IMR-90 (cell line): ENCODE measurements around the gene AKR1A1. TPM values are rescaled to one million over a fixed set of nuclear protein-coding genes. Genes with fewer than 3 reads are reported as not detected.

Experiments used
- ATAC-seq: fragments of 200-7000 bp; cut with Tn5 transposase; 2 replicates; pipeline ENCODE4 v1.9.1; 2020; ENCODE audit warnings: low read depth, mild to moderate bottlenecking, moderate library complexity
- BruUV-seq: library from RNA; stranded (reverse); fragments of 400-500 nt; replicated peaks from 2 replicates; lab custom pipeline; 2021; lab: Mats Ljungman, UMichigan
- CTCF ChIA-PET: fragments of 300-600 bp; formaldehyde crosslinking; extraction: SDS; loops from one replicate; lab custom pipeline; 2021; ENCODE audit warnings: antibody characterized with exemption; lab: Yijun Ruan, JAX
- POLR2A ChIA-PET: fragments of 300-600 bp; sonication (Branson Sonifier 250); formaldehyde crosslinking; loops from one replicate; lab custom pipeline; 2022; ENCODE audit warnings: antibody characterized with exemption; ENCODE audit not compliant: unreplicated experiment; lab: Charles Lee
- DNase-seq: peaks from one replicate; pipeline ENCODE4 v3.0.0; 2013
- H2AFZ ChIP-seq: replicated peaks from 2 replicates; pipeline ENCODE3; 2013; ENCODE audit warnings: low read length, mild to moderate bottlenecking; ENCODE audit not compliant: poor library complexity
- H2AK5ac ChIP-seq: 2 replicates; pipeline ENCODE4 v1.6.1; 2013; ENCODE audit warnings: low read depth, low read length, inconsistent platforms
- H2AK9ac ChIP-seq: replicated peaks from 2 replicates; pipeline ENCODE3; 2013; ENCODE audit warnings: mild to moderate bottlenecking, low read depth, low read length, moderate library complexity; ENCODE audit not compliant: poor library complexity
- H2BK120ac ChIP-seq: 2 replicates; pipeline ENCODE4 v1.6.1; 2013; ENCODE audit warnings: low read depth, low read length, inconsistent platforms
- H2BK15ac ChIP-seq: 3 replicates; pipeline ENCODE4 v1.6.1; 2013; ENCODE audit warnings: low read depth, low read length, inconsistent platforms
- H2BK20ac ChIP-seq: 2 replicates; pipeline ENCODE4 v1.6.1; 2013; ENCODE audit warnings: low read depth, mild to moderate bottlenecking, inconsistent platforms, low read length, moderate library complexity
- H2BK5ac ChIP-seq: 2 replicates; pipeline ENCODE4 v1.6.1; 2013; ENCODE audit warnings: mild to moderate bottlenecking, low read depth, low read length, inconsistent platforms; ENCODE audit not compliant: poor library complexity, severe bottlenecking
- H3K14ac ChIP-seq: replicated peaks from 2 replicates; pipeline ENCODE4 v1.6.1; 2013; ENCODE audit warnings: low read depth, low read length, inconsistent platforms
- H3K18ac ChIP-seq: 2 replicates; pipeline ENCODE4 v1.6.1; 2013; ENCODE audit warnings: low read depth, low read length, control low read depth
- H3K23ac ChIP-seq: 2 replicates; pipeline ENCODE4 v1.6.1; 2013; ENCODE audit warnings: low read depth, low read length, inconsistent platforms
- H3K27ac ChIP-seq: 2 replicates; pipeline ENCODE4 v1.5.1; 2013; ENCODE audit warnings: mild to moderate bottlenecking, control low read depth, low read length; ENCODE audit not compliant: insufficient read depth
- H3K27me3 ChIP-seq: 2 replicates; pipeline ENCODE4 v1.6.1; 2013; ENCODE audit warnings: low read length; ENCODE audit not compliant: control insufficient read depth, insufficient read depth
- H3K36me3 ChIP-seq: 2 replicates; pipeline ENCODE4 v1.6.1; 2013; ENCODE audit warnings: low read length, mixed read lengths; ENCODE audit not compliant: control insufficient read depth, insufficient read depth
- H3K4ac ChIP-seq: 2 replicates; pipeline ENCODE4 v1.6.1; 2013; ENCODE audit warnings: low read depth, low read length, inconsistent platforms
- H3K4me1 ChIP-seq: 2 replicates; pipeline ENCODE4 v1.6.1; 2013; ENCODE audit warnings: low read length, mixed read lengths; ENCODE audit not compliant: control insufficient read depth, insufficient read depth
- H3K4me2 ChIP-seq: 2 replicates; pipeline ENCODE4 v1.6.1; 2013; ENCODE audit warnings: low read depth, mild to moderate bottlenecking, control low read depth, low read length, moderate library complexity
- H3K4me3 ChIP-seq: 2 replicates; pipeline ENCODE4 v1.5.1; 2013; ENCODE audit warnings: low read depth, mild to moderate bottlenecking, control low read depth, low read length, moderate library complexity; ENCODE audit not compliant: insufficient read depth
- H3K56ac ChIP-seq: 2 replicates; pipeline ENCODE4 v1.6.1; 2013; ENCODE audit warnings: low read length, inconsistent platforms; ENCODE audit not compliant: insufficient read depth; ENCODE audit errors: extremely low read depth
- H3K79me1 ChIP-seq, 2 experiments: 2 replicates each; pipeline ENCODE4 v1.6.1; 2013; ENCODE audit warnings: low read length in 2 of 2, inconsistent platforms in 1 of 2, low read depth in 1 of 2
- H3K9ac ChIP-seq: 2 replicates; pipeline ENCODE4 v1.6.1; 2013; ENCODE audit warnings: low read depth, low read length, control low read depth
- H3K9me1 ChIP-seq: 2 replicates; pipeline ENCODE4 v1.6.1; 2013; ENCODE audit warnings: low read length, inconsistent platforms; ENCODE audit not compliant: insufficient read depth
- H3K9me3 ChIP-seq: 2 replicates; pipeline ENCODE4 v1.6.1; 2013; ENCODE audit warnings: low read length; ENCODE audit not compliant: control insufficient read depth, insufficient read depth
- H4K20me1 ChIP-seq: 2 replicates; pipeline ENCODE4 v1.6.1; 2013; ENCODE audit warnings: low read length, inconsistent platforms; ENCODE audit not compliant: insufficient read depth
- H4K5ac ChIP-seq: 2 replicates; pipeline ENCODE4 v1.6.1; 2013; ENCODE audit warnings: mild to moderate bottlenecking, low read depth, low read length, control low read depth
- H4K8ac ChIP-seq, 2 experiments: 2 replicates each; pipeline ENCODE4 v1.6.1; 2013; ENCODE audit warnings: low read depth in 2 of 2, low read length in 2 of 2, control low read depth in 1 of 2, inconsistent platforms in 1 of 2
- H4K91ac ChIP-seq: 2 replicates; pipeline ENCODE4 v1.6.1; 2013; ENCODE audit warnings: low read depth, low read length, inconsistent platforms; ENCODE audit not compliant: insufficient read depth
- BHLHE40 ChIP-seq: fragments of 150-350 bp; IDR thresholded peaks from 2 replicates; pipeline ENCODE4 v1.6.1; 2016; ENCODE audit warnings: mild to moderate bottlenecking, low read depth, low read length
- CEBPB ChIP-seq: IDR thresholded peaks from 2 replicates; pipeline ENCODE4 v1.6.1; 2012; ENCODE audit warnings: low read depth, low read length, improper control_type of control experiment
- CHD1 ChIP-seq: IDR thresholded peaks from 2 replicates; pipeline ENCODE4 v1.6.1; 2012; ENCODE audit warnings: low read depth, low read length, improper control_type of control experiment
- CTCF ChIP-seq: conservative IDR thresholded peaks from 2 replicates; pipeline ENCODE4 v1.5.1; 2012; ENCODE audit warnings: mild to moderate bottlenecking, low read depth, low read length, improper control_type of control experiment
- FOS ChIP-seq: fragments of 150-350 bp; IDR thresholded peaks from 2 replicates; pipeline ENCODE4 v1.6.1; 2016; ENCODE audit warnings: low read depth, low read length
- MAZ ChIP-seq: IDR thresholded peaks from 2 replicates; pipeline ENCODE4 v1.6.1; 2012; ENCODE audit warnings: low read depth, mild to moderate bottlenecking, low read length, improper control_type of control experiment, moderate library complexity, borderline replicate concordance
- MXI1 ChIP-seq: IDR thresholded peaks from 2 replicates; pipeline ENCODE4 v1.6.1; 2012; ENCODE audit warnings: low read depth, mild to moderate bottlenecking, low read length, moderate library complexity, borderline replicate concordance
- POLR2A ChIP-seq: IDR thresholded peaks from 2 replicates; pipeline ENCODE4 v1.6.1; 2012; ENCODE audit warnings: mild to moderate bottlenecking, low read depth, low read length
- RCOR1 ChIP-seq: IDR thresholded peaks from 2 replicates; pipeline ENCODE4 v1.6.1; 2012; ENCODE audit warnings: mild to moderate bottlenecking, low read length, improper control_type of control experiment; ENCODE audit not compliant: insufficient replicate concordance
- USF2 ChIP-seq: fragments of 150-350 bp; IDR thresholded peaks from 2 replicates; pipeline ENCODE4 v1.6.1; 2017; ENCODE audit warnings: mild to moderate bottlenecking, antibody characterized with exemption, low read length, low read depth
- WGBS, 2 experiments: methylation state at CpG; one replicate each; pipeline versions ENCODE4 v1.1.5 to v1.1.7; 2013; ENCODE audit warnings: missing lambda C conversion rate in 2 of 2; ENCODE audit not compliant: insufficient read length in 1 of 2; ENCODE audit errors: extremely low coverage in 2 of 2; 5-methylcytosine and 5-hydroxymethylcytosine counted together
- dilution Hi-C: fragments of 300-500 bp; cut with HindIII; formaldehyde crosslinking; loops from one replicate; pipeline ENCODE4 v1.14.3; 2018; ENCODE audit warnings: low sequenced_read_pairs; ENCODE audit not compliant: unreplicated experiment
- in situ Hi-C: fragments of 300-500 bp; cut with MboI; formaldehyde crosslinking; loops from 3 replicates; pipeline ENCODE4 v1.14.3; 2019; ENCODE audit warnings: low sequenced_read_pairs, inconsistent platforms, mixed read lengths
- intact Hi-C: fragments of 100-400 bp; cut with micrococcal nuclease; formaldehyde crosslinking; loops from 2 replicates; pipeline ENCODE4 v1.10.0; 2022
- polyA plus RNA-seq, 3 experiments: library from polyadenylated mRNA; depleted of rRNA; stranded (reverse); fragments of >200 nt; gene quantifications; 2 replicates each; pipeline ENCODE4 v1.2.3, GENCODE V29; 2012; ENCODE audit warnings: low replicate concordance in 1 of 3
- total RNA-seq: library from RNA; depleted of rRNA; stranded (reverse); fragments of >200 nt; gene quantifications from 2 replicates; pipeline ENCODE4 v1.2.3, GENCODE V29; 2012

The AKR1A1 gene
- total and polyA plus RNA-seq, 2 of the 4 experiments (the other 2 are of a cell fraction): 141 to 151 TPM

- no TSS peak for BruUV-seq
- H4K20me1 ChIP-seq: no peaks in the 10 kb centered on the region
- no peak overlapping the region for H4K91ac ChIP-seq
- ChIA-PET CTCF (no interaction called here), POLR2A (interaction anchor here (1.0 kb wide), 1 partner anchor 23 kb away, joined by 5 read pairs; the partner anchor contains the start of gene PRDX1)
- H2AFZ ChIP-seq: no peak overlapping the region
- no peaks in the 10 kb centered on the region for H3K79me1 ChIP-seq
- no peak overlapping the region for H4K8ac ChIP-seq
- peaks cover 2% of the 10 kb centered on the region; the same call in 1 of the 2 replicates for H3K27me3 ChIP-seq
- no peak overlapping the region for H3K14ac ChIP-seq
- H3K4me3 ChIP-seq: no peak overlapping the region
- no peaks in the 10 kb centered on the region for H3K36me3 ChIP-seq
- no peaks in the 10 kb centered on the region for H3K4me1 ChIP-seq
- no peak overlapping the region for H3K9ac ChIP-seq
- H3K4ac ChIP-seq: no peak overlapping the region
- H2BK5ac ChIP-seq: no peak overlapping the region
- intact Hi-C loops (no loop called here), dilution Hi-C loops (no loop called here), in situ Hi-C loops (no loop called here)
- no peak overlapping the region for H3K56ac ChIP-seq
- no peak overlapping the region for H3K18ac ChIP-seq
- no peak overlapping the region for H2BK120ac ChIP-seq
- no CpG with 5 or more reads among the region's 4 CpGs for WGBS, 2 experiments
- H3K4me2 ChIP-seq: no peak overlapping the region
- no peak overlapping the region for H4K5ac ChIP-seq
- no peak overlapping the region for H2BK15ac ChIP-seq
- no peak overlapping the region for H2AK9ac ChIP-seq
- no peaks in the 10 kb centered on the region for H3K9me1 ChIP-seq
- H3K23ac ChIP-seq: no peak overlapping the region
- H2AK5ac ChIP-seq: no peak overlapping the region
- no peak for ATAC-seq
- TF ChIP-seq FOS (no peak), BHLHE40 (no peak), CHD1 (no peak), CTCF (no peak), MAZ (no peak), POLR2A (no peak), CEBPB (no peak), MXI1 (no peak), USF2 (no peak), RCOR1 (no peak)
- DNase-seq: no peak
- H2BK20ac ChIP-seq: no peak overlapping the region
- H3K9me3 ChIP-seq: no peaks in the 10 kb centered on the region
- H3K27ac ChIP-seq: no peak overlapping the region
These were observed 6.1 kb upstream of the AKR1A1 start for GRCh38 chr1:45544530-45544929.
